Measurements from ENCODE around the gene AKR1C1.
"Not testable (repeated sequence)": the region's sequence is repeated elsewhere in the genome, so short reads cannot be mapped to it uniquely, and the experiment has no call there.

The AKR1C1 gene

DNA sequence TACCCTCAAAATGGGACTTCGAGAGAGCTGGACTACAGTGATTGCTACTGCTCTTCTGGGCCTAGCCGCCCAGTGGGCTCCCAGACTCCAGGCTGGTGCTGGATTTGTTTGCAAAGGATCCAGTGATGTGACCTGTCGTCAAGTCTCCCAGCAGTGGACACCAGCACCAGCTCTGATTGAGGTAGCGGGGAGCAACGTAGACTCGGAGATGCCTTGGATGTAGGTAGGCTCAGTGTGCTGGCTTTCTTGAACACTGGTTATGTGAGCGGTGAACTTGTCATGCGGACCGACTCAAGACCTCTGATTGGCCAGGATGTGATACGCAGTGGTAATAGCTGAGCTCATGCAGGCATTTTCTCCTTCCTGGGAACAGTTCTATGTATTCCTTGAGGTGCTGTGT is 21.0 kb downstream of the AKR1C1 start:
- DNase-seq (ENCODE audit: low spot score), result no peak

- no peak for DNase-seq (ENCODE audit: low spot score)
These were observed 21.9 kb downstream of the AKR1C1 start for GRCh38 chr10:4984971-4985594.

DNA sequence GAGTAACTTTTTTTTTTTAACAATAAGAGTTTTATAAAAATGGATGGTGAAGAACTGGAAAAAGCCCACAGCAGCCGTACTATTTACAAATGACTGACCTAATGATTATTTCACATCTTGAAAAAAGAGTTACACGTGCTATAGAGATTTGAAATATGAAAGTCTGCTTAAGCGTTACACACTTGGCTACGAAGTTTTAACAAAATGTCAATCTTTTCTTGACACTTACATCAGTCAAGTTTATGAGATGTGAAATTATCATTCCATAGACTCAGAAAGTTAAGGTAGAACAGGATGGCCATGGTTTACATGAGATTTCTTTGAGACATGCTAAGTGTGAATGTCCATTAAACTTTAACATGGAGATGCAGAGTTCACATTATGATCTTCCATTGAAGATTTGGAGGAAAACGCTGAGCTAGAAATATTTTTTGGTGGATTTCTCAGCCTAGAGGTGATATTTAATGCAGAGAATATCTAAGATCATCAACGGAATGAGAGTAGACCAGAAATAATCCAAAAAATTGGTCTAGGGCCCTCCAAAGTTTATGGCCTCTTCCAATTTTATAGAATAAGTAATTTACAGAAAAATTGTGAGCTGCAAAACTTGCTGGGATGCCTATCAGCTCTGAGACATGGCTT is 24.9 kb downstream of the AKR1C1 start:
- not testable (repeated sequence) for DNase-seq (ENCODE audit: low spot score)

- no peak for DNase-seq (ENCODE audit: low spot score)
These were observed 27.0 kb downstream of the AKR1C1 start for GRCh38 chr10:4990217-4990616.

- not testable (repeated sequence) for DNase-seq (ENCODE audit: low spot score)
These were observed 28.2 kb downstream of the AKR1C1 start for GRCh38 chr10:4991463-4991862.

DNA sequence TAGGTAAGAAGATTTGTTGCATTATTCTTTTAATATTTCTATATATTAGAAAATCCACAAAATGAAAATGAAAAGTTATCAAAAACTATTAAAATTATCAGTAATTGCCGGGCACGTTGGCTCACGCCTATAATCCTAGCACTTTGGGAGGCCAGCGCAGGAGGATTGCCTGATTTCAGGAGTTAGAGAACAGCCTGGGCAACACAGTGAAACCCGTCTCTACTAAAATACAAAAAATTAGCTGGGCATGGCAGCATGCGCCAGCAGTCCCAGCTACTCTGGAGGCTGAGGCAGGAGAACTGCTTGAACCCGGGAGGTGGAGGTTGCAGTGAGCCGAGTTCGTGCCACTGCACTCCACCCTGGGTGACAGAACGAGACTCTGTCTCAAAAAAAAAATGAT is 29.3 kb downstream of the AKR1C1 start:
- DNase-seq (ENCODE audit: low spot score), result not testable (repeated sequence)

DNA sequence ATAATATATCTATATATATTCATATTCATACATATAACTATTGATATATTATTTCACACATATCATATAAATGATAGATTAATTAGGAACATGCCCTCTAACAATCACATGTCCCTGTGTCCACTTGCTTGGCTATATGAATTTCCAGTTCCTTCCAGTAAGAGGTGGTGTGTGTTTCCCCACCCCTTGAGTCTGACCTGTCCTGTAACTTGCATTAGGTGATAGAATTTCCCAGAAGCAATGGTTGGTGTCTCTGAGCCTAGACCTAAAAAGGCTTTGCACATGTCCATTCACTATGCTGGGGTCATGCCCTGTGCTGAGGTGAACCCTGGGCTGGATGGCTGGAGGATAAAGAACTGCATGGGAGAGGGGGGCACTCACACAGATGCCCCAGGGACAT is 31.0 kb downstream of the AKR1C1 start:
- DNase-seq (ENCODE audit: low spot score), result not testable (repeated sequence)

- no peak for DNase-seq (ENCODE audit: low spot score)
These were observed 35.5 kb downstream of the AKR1C1 start for GRCh38 chr10:4998671-4999070.

- DNase-seq (ENCODE audit: low spot score), result no peak
These were observed 39.0 kb downstream of the AKR1C1 start for GRCh38 chr10:5002013-5002727.

GRCh38 chr10:5003127-5004029 is 40.2 kb downstream of the AKR1C1 start, which contains the start of gene AKR1C2:
TSS of gene AKR1C2 (minus strand) at chr10:5003857. CDS start at chr10:5003835, 22 bp downstream.
- DNase-seq (ENCODE audit: low spot score), result not testable (repeated sequence)

DNA sequence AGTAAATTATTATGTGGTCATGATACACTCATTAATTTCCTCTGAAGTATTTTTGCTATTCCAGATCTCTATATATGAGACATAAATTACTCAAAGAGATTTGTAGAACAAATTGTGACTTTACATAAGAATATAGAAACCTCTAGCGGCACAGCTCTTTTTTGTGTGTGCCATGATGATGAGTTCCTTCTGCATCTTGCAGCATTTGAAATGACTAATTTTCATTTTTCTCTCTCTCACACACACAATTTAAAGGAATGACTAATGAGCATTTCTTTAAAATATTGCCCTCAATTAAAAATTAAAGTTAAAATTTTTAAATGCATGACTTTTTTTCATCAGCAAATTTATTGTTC is 40.8 kb downstream of the AKR1C1 start:
- DNase-seq (ENCODE audit: low spot score), result not testable (repeated sequence)

DNA sequence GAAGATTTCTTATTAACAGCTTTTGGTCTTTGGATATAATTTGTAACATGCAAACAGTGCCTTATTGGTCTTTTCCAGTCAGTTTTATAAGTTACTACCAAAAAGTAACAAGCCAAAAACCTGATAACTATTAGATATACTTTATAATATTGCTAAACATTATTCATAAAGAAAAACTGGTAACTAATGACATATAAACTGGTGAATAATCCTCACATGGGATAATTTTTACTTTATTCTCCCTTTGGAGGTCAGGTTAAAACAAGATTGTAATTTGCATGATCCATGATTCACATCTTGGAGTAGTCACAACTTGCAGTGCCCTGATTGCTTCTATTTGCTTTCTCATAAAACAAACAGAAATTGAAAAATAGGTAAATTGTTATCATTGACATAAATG is 41.3 kb downstream of the AKR1C1 start:
- not testable (repeated sequence) for DNase-seq (ENCODE audit: low spot score)

- not testable (repeated sequence) for DNase-seq (ENCODE audit: low spot score)
These were observed 45.8 kb downstream of the AKR1C1 start for GRCh38 chr10:5008857-5009548.

DNA sequence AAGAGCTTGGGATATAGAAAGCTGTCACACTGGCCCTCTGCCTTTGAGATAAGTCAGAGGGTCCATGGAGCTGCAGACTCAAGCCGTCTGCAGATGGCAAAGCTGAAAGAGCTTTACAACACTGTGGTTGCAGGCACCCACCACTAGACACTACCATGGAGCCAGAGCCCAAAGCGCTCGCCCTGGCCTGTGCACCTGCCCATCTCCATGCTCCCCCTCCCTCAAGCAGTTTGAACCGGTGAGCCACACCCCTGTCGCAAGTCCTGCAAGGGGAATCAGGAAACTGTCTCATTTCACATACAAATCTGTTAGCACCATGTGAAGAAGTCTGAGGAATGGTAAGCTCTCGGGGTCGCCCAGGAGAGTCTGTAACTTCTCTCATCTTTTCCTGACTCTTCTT is 46.8 kb downstream of the AKR1C1 start:
- DNase-seq (ENCODE audit: low spot score), result not testable (repeated sequence)

DNA sequence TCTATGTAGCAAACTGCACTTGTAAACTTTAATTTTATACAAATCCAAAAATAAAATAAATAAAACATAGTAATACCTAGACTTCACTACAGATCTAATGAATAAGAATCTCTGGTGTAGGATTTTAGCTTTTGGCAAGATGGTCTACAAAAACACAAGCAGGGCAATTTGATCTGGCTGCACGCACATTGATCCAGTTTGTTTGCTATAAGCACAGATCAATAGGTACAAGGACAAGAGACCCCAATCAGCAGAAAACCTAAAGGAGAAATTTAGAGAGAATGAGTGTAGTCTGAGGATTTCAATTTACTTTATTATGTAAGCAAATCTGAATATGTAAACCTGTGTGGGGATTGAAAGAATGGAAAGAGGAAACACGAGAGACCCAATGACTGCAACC is 48.2 kb downstream of the AKR1C1 start:
- DNase-seq (ENCODE audit: low spot score), result not testable (repeated sequence)

- no peak for DNase-seq (ENCODE audit: low spot score)
These were observed 49.4 kb downstream of the AKR1C1 start for GRCh38 chr10:5012595-5012994.

DNA sequence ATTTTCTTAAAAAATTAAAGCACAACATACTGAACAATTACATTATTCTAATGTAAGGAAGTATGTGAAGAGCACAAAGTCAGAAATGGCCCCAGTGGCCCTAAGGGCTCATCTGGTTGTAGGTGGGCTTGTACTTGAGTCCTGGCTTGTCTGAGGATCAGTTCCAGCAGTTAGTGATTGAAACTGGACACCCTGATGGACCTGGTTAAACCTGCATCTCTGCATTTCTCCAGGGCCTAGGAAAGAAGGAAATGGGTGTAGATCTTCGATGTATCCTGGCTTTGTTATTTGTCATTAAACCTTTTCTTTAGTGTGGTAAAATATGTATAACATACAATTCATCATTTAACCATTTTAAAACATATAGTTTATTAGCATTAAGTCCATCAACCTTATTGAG is 50.2 kb downstream of the AKR1C1 start:
- DNase-seq (ENCODE audit: low spot score), result no peak

- DNase-seq (ENCODE audit: low spot score), result not testable (repeated sequence)
These were observed 51.1 kb downstream of the AKR1C1 start for GRCh38 chr10:5014200-5014910.

- DNase-seq (ENCODE audit: low spot score), result no peak
These were observed 51.7 kb downstream of the AKR1C1 start for GRCh38 chr10:5014936-5015335.

DNA sequence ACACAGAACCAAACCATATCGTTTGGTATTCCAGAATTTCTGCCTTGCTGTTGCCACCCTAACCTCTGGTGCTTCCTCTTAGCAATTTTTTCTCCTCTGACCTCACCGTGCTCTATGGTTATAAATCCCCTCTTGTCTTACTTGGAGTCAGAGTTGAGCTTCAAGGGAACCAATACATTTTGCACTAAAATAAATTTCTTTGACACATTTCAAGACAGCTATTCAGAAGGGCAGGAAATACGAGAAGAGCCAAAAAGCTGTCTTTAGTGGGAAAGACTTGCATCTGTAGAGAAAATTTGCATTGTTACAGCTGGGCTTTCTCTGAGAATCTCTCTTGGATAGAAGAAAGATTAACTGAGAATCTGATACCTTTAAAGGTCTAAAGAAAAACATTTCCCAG is 54.9 kb downstream of the AKR1C1 start:
- DNase-seq (ENCODE audit: low spot score), result no peak

Measured in pons (tissue), 1 donor.